GM10248 (cell line): ENCODE results near the gene CXCR3.
"Not testable (repeated sequence)": the region's sequence is repeated elsewhere in the genome, so short reads cannot be mapped to it uniquely, and the experiment has no call there.

Experiments used
- CTCF ChIA-PET: fragments of 300-600 bp; sonication (Branson Sonifier 250); formaldehyde crosslinking; extraction: SDS; loops from one replicate; lab custom pipeline; 2021; ENCODE audit warnings: antibody characterized with exemption; lab: Yijun Ruan, JAX
- POLR2A ChIA-PET: fragments of 350-650 bp; sonication (Branson Sonifier 250); formaldehyde crosslinking; extraction: SDS; loops from one replicate; lab custom pipeline; 2020; ENCODE audit warnings: antibody characterized with exemption; lab: Yijun Ruan, JAX
- DNase-seq: peaks from one replicate; pipeline ENCODE4 v3.0.0; 2012; ENCODE audit errors: extremely low spot score
- TF ChIP-seq, protein P1 (sequence below): IDR thresholded peaks from 2 replicates; pipeline ENCODE4 v1.5.1; 2012; ENCODE audit warnings: mild to moderate bottlenecking, low read depth; ENCODE audit errors: extremely low read depth, missing control alignments, control extremely low read depth

Gene CXCR3

GRCh38 chrX:71579990-71580380 lies 38.3 kb downstream of the CXCR3 start:
- CTCF ChIA-PET: no interaction called here
- TF ChIP-seq, protein P1, sequence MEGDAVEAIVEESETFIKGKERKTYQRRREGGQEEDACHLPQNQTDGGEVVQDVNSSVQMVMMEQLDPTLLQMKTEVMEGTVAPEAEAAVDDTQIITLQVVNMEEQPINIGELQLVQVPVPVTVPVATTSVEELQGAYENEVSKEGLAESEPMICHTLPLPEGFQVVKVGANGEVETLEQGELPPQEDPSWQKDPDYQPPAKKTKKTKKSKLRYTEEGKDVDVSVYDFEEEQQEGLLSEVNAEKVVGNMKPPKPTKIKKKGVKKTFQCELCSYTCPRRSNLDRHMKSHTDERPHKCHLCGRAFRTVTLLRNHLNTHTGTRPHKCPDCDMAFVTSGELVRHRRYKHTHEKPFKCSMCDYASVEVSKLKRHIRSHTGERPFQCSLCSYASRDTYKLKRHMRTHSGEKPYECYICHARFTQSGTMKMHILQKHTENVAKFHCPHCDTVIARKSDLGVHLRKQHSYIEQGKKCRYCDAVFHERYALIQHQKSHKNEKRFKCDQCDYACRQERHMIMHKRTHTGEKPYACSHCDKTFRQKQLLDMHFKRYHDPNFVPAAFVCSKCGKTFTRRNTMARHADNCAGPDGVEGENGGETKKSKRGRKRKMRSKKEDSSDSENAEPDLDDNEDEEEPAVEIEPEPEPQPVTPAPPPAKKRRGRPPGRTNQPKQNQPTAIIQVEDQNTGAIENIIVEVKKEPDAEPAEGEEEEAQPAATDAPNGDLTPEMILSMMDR: no peak
- POLR2A ChIA-PET: no interaction called here
- no peak for DNase-seq

DNA sequence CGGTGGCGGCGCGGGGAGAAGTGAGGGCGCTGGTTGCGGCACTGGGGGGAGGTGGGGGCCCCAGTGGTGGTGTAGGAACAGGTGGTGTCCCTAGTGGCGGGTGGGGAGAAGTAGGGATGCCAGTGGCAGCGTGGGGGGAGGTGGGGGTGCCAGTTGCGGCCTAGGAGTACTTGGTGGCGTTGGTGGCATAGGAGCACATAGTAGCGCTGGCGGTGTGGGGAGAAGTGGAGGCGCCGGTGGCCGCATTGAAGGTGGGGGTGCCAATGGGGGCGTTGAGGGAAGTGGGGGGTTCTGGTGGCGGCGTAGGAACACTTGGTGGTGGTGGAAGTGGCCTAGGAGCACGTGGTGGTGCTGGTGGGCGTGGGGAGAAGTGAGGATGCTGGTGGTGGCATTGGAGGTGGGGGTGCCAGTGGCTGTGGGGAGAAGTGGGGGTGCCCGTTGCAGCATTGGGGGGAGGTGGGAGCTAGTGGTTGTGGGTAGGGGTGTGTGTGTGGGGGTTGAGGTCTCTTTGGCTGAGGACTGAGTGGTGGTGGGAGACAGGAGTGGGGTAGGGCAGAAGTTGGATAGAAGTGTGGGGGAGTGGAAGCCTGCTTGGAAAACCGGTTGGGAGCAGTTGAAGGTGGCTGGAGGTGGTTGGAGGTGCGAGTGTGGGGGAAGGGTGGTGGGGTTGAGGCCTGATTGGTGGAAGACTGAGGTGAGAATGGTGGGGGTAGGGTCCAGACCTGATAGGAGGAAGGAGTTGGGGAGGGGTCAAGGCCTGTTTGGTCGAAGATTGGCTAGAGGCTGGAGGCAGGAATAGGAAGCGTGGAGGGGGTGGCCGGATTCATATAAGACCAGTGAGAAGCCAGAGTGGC lies 38.9 kb downstream of the CXCR3 start:
- POLR2A ChIA-PET: no interaction called here
- TF ChIP-seq, protein P1: no peak
- DNase-seq: no peak
- CTCF ChIA-PET: no interaction called here

DNA sequence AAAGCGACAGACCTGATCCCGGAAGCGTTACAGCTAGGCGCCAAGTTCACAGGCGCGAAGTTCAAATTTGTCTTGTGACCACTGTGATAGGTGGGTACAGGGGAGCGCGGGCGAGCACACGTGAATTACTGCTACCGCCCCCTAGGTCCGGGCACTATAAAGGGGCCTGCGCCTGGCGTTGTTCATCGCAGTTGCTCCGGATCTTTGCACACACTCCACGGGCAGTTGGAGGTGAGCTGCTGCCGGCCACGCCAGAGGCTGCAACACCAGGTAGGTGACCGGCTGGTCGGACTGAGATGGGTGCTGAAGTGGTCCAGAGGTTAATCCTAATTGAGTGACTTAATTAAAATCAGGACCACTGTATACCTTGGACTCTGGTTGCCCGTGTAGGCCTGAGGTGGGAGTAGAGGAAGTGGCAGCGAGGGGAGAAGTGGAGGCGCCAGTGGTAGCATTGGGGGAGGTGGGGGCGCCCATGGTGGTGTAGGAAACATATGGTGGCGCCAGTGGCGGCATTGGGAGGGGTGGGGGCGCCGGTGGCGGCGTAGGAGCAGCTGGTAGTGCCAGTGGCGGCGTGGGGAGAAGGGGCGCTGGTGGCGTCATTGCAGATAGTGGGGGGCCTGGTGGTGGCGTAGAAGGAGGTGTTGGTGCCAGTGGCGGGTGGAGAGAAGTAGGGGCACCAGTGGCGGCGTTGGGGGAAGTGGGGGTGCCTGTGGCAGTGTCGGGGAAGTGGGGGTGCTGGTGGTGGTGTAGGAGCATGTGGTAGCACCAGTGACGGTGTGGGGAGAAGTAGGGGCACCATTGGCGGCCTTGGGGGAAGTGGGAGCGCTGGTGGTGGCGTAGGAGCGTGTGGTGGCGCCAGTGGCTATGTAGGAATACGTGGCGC lies 39.8 kb downstream of the CXCR3 start, which contains the start of gene GCNA:
Gene GCNA (plus strand): TSS at position 185 of the 883 bp plus-strand sequence. CDS start 2,385 bp downstream, outside the sequence.
- POLR2A ChIA-PET: interaction anchor here (0.5 kb wide), 1 partner anchor 45 kb away, joined by 3 read pairs; no protein-coding TSS in a partner anchor
- TF ChIP-seq, protein P1: no peak
- DNase-seq: no peak
- CTCF ChIA-PET: no interaction called here

GRCh38 chrX:71577682-71578081 lies 40.6 kb downstream of the CXCR3 start:
- ChIA-PET CTCF (no interaction called here), POLR2A (no interaction called here)
- no peak for DNase-seq
- TF ChIP-seq, protein P1: no peak

DNA sequence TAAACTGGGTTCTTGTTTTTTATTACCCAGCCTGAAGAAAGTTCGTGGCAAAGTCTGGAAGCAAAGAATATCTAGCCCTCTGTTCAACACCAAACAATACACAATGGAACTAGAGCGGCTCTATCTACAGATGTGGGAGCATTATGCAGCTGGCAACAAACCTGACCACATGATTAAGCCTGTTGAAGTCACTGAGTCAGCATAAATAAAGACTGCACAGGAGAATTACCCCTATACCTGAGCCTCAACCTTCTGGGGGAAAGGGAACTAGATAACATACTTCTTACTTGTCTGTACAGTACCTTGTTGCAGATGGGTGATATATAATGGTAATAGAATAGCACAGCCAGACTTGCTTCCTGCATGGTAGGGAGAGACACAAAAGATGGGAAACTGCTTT lies 44.7 kb downstream of the CXCR3 start:
- POLR2A ChIA-PET: no interaction called here
- TF ChIP-seq, protein P1: no peak
- DNase-seq: no peak
- CTCF ChIA-PET: interaction anchor here (0.7 kb wide), 1 partner anchor 10 kb away, joined by 3 read pairs; no protein-coding TSS in a partner anchor

- CTCF ChIA-PET, DNase-seq, POLR2A ChIA-PET: not testable (repeated sequence)
These were observed 46.9 kb downstream of the CXCR3 start for GRCh38 chrX:71571390-71571789.
